GM23338 (cell line): ENCODE measurements around the gene ZNF282. TPM values are rescaled to one million over a fixed set of nuclear protein-coding genes. Genes with fewer than 3 reads are reported as not detected.

Experiments
- ATAC-seq: fragments of 200-7000 bp; cut with Tn5 transposase; 3 replicates; pipeline ENCODE4 v1.9.1; 2020
- DNase-seq: peaks from one replicate; pipeline ENCODE4 v3.0.0-alpha.2; 2015; ENCODE audit warnings: low spot score
- H2AFZ ChIP-seq: fragments of 200-600 bp; sonication (generic); 2 replicates; pipeline ENCODE4 v1.8.0; 2016; ENCODE audit warnings: antibody characterized with exemption, mild to moderate bottlenecking, moderate library complexity
- H3F3A ChIP-seq: fragments of 200-600 bp; sonication (generic); replicated peaks from 2 replicates; pipeline ENCODE4 v1.8.0; 2017; ENCODE audit warnings: antibody characterized with exemption, mixed run types, low read depth
- H3K27ac ChIP-seq: fragments of 200-600 bp; sonication (generic); 2 replicates; pipeline ENCODE4 v1.6.1; 2016; ENCODE audit warnings: low read depth
- H3K27me3 ChIP-seq: fragments of 200-600 bp; sonication (generic); 2 replicates; pipeline ENCODE4 v1.8.0; 2016; ENCODE audit warnings: mild to moderate bottlenecking, mixed run types, moderate library complexity; ENCODE audit not compliant: insufficient read depth
- H3K36me3 ChIP-seq: fragments of 200-600 bp; sonication (generic); 2 replicates; pipeline ENCODE4 v1.8.0; 2016; ENCODE audit warnings: mild to moderate bottlenecking; ENCODE audit not compliant: insufficient read depth
- H3K4me1 ChIP-seq: fragments of 200-600 bp; sonication (generic); 2 replicates; pipeline ENCODE4 v1.8.0; 2016; ENCODE audit warnings: mild to moderate bottlenecking, moderate library complexity; ENCODE audit not compliant: insufficient read depth
- H3K4me2 ChIP-seq: fragments of 200-600 bp; sonication (generic); 2 replicates; pipeline ENCODE4 v1.7.1; 2017; ENCODE audit warnings: mixed run types
- H3K4me3 ChIP-seq: fragments of 200-600 bp; sonication (generic); 2 replicates; pipeline ENCODE4 v1.6.1; 2016; ENCODE audit warnings: mixed run types
- H3K79me2 ChIP-seq: fragments of 200-600 bp; sonication (generic); replicated peaks from 2 replicates; pipeline ENCODE4 v1.8.0; 2017; ENCODE audit warnings: mild to moderate bottlenecking; ENCODE audit not compliant: insufficient read depth
- H3K9me2 ChIP-seq: fragments of 200-600 bp; sonication (generic); 2 replicates; pipeline ENCODE4 v1.8.0; 2017; ENCODE audit not compliant: insufficient read depth
- H4K20me1 ChIP-seq: fragments of 200-600 bp; sonication (generic); replicated peaks from 2 replicates; pipeline ENCODE4 v1.8.0; 2017; ENCODE audit warnings: mild to moderate bottlenecking; ENCODE audit not compliant: insufficient read depth
- H3K27ac Mint-ChIP-seq: 2 replicates; pipeline ENCODE4 v1.8.0; 2020; ENCODE audit warnings: inconsistent platforms, mild to moderate bottlenecking, moderate library complexity, mixed read lengths
- H3K27me3 Mint-ChIP-seq: 3 replicates; pipeline ENCODE4 v1.8.0; 2022; ENCODE audit warnings: low read depth, mild to moderate bottlenecking, moderate library complexity, mixed read lengths, inconsistent platforms; ENCODE audit not compliant: insufficient read depth, poor library complexity
- H3K36me3 Mint-ChIP-seq: 3 replicates; pipeline ENCODE4 v1.8.0; 2021; ENCODE audit warnings: low read depth, mild to moderate bottlenecking, inconsistent platforms, moderate library complexity, mixed read lengths
- H3K4me1 Mint-ChIP-seq: 3 replicates; pipeline ENCODE4 v1.8.0; 2020; ENCODE audit warnings: mild to moderate bottlenecking, inconsistent platforms, mixed read lengths
- H3K4me3 Mint-ChIP-seq: 3 replicates; pipeline ENCODE4 v1.8.0; 2021; ENCODE audit warnings: moderate library complexity, mild to moderate bottlenecking, inconsistent platforms, mixed read lengths
- H3K9me3 Mint-ChIP-seq: 3 replicates; pipeline ENCODE4 v1.8.0; 2020; ENCODE audit warnings: moderate library complexity, mild to moderate bottlenecking, inconsistent platforms, mixed read lengths
- CREB1 ChIP-seq: fragments of 250-450 bp; sonication (Bioruptor Pico); IDR thresholded peaks from 2 replicates; pipeline ENCODE4 v1.5.0; 2020; ENCODE audit warnings: low read depth, mild to moderate bottlenecking, moderate library complexity
- CTCF ChIP-seq, 2 experiments: fragments of 200-600 bp in 1 of 2; sonication (generic) in 1 of 2; conservative IDR thresholded peaks; 2 replicates each; pipeline versions ENCODE4 v1.5.1 to v1.6.1; 2016 to 2017; ENCODE audit warnings: antibody characterized with exemption in 2 of 2, low read depth in 2 of 2, mild to moderate bottlenecking in 2 of 2, moderate library complexity in 1 of 2
- ETS1 ChIP-seq: IDR thresholded peaks from 2 replicates; pipeline ENCODE4 v1.6.1; 2016; ENCODE audit warnings: antibody characterized with exemption
- EZH2 ChIP-seq: fragments of 200-600 bp; sonication (generic); IDR thresholded peaks from one replicate; pipeline ENCODE4 v1.8.0; 2017; ENCODE audit warnings: antibody characterized with exemption, mild to moderate bottlenecking, low read depth; ENCODE audit not compliant: unreplicated experiment
- EZH2phosphoT487 ChIP-seq: fragments of 200-600 bp; sonication (generic); IDR thresholded peaks from one replicate; pipeline ENCODE4 v1.8.1; 2018; ENCODE audit warnings: antibody characterized with exemption; ENCODE audit not compliant: unreplicated experiment
- JUNB ChIP-seq: IDR thresholded peaks from one replicate; pipeline ENCODE4 v1.6.1; 2016; ENCODE audit warnings: antibody characterized with exemption; ENCODE audit not compliant: unreplicated experiment
- NANOG ChIP-seq: IDR thresholded peaks from 2 replicates; pipeline ENCODE4 v1.6.1; 2016; ENCODE audit warnings: antibody characterized with exemption, borderline replicate concordance
- POLR2AphosphoS5 ChIP-seq: IDR thresholded peaks from 2 replicates; pipeline ENCODE4 v1.6.1; 2016; ENCODE audit warnings: antibody characterized with exemption, low read depth
- REST ChIP-seq: IDR thresholded peaks from one replicate; pipeline ENCODE4 v1.6.1; 2018; ENCODE audit warnings: antibody characterized with exemption; ENCODE audit not compliant: unreplicated experiment
- STAT1 ChIP-seq: IDR thresholded peaks from one replicate; pipeline ENCODE4 v1.6.1; 2016; ENCODE audit warnings: antibody characterized with exemption; ENCODE audit not compliant: unreplicated experiment
- ZNF114 ChIP-seq: fragments of 250-450 bp; sonication (Bioruptor Pico); IDR thresholded peaks from 2 replicates; pipeline ENCODE4 v1.5.0; 2020; ENCODE audit warnings: mild to moderate bottlenecking, moderate library complexity
- ZNF331 ChIP-seq: fragments of 250-450 bp; sonication (Bioruptor Pico); IDR thresholded peaks from 2 replicates; pipeline ENCODE4 v1.5.0; 2020; ENCODE audit warnings: low read depth, mild to moderate bottlenecking, moderate library complexity
- ZNF462 ChIP-seq: fragments of 250-450 bp; sonication (Bioruptor Pico); IDR thresholded peaks from 2 replicates; pipeline ENCODE4 v1.5.0; 2020; ENCODE audit warnings: mild to moderate bottlenecking, moderate library complexity
- polyA plus RNA-seq: library from polyadenylated mRNA; unstranded; fragments of >200 nt; fragmentation: Nextera tagmentation; extraction: Ambion mirVana; gene quantifications from 2 replicates; pipeline ENCODE4 v1.2.1, GENCODE V29; 2016
- total RNA-seq: library from RNA; depleted of rRNA; stranded (reverse); fragments of >200 nt; shearing (Covaris generic); gene quantifications from 2 replicates; pipeline ENCODE4 v1.2.3, GENCODE V29; 2014

The ZNF282 gene
- total and polyA plus RNA-seq, 2 experiments from 2014 or later = 7.2 to 36.3 TPM

- Mint-ChIP-seq H3K36me3 (peaks cover 86% of the 10 kb centered on the region), H3K4me1 (peaks cover 25% of the 10 kb centered on the region), H3K9me3 (no peaks in the 10 kb centered on the region; the same call in 2 of the 3 replicates), H3K4me3 (no peak overlapping the region), H3K27me3 (peaks cover 3% of the 10 kb centered on the region), H3K27ac (no peak overlapping the region; the same call in 1 of the 2 replicates)
- Histone ChIP-seq H3K4me1 (0 out of 2 replicates have a peak, but pooled peaks cover 5% of the 10 kb centered on the region), H3K4me2 (no peak overlapping the region), H3K36me3 (peaks cover 38% of the 10 kb centered on the region), H3K4me3 (no peak overlapping the region), H3K79me2 (peaks cover 28% of the 10 kb centered on the region), H3K27ac (no peak overlapping the region), H3K9me2 (no peaks in the 10 kb centered on the region), H3K27me3 (no peaks in the 10 kb centered on the region), H3F3A (peaks cover 12% of the 10 kb centered on the region), H2AFZ (no peak overlapping the region), H4K20me1 (peaks cover 4% of the 10 kb centered on the region)
- DNase-seq (no peak), ATAC-seq (no peak)
- no peak for TF ChIP-seq ZNF462
- TF ChIP-seq ETS1 = no peak
- no peak for TF ChIP-seq REST
- TF ChIP-seq CREB1 = no peak
- TF ChIP-seq JUNB = no peak
- TF ChIP-seq CTCF (conservative IDR thresholded peaks at IDR 0.05; ENCODE audit: low read depth in 2 of 2) = no peak
- no peak for TF ChIP-seq ZNF114 (CRISPR knock-in tag)
- no peak for TF ChIP-seq EZH2
- no peak for TF ChIP-seq ZNF331 (CRISPR knock-in tag)
- TF ChIP-seq EZH2phosphoT487 = no peak
- no peak for TF ChIP-seq NANOG
- TF ChIP-seq STAT1 = no peak
- TF ChIP-seq POLR2AphosphoS5 = no peak
These were observed 12.1 kb downstream of the ZNF282 start for GRCh38 chr7:149207324-149208035.
